CD4-positive, alpha-beta T cell treated with Interleukin-17A for 4 hours (primary cell): ENCODE measurements around the gene MED25.
A peak's percentile ranks its signal among the peaks of the same experiment; 100 is the strongest.

Experiments used
- DNase-seq: peaks from one replicate; pipeline ENCODE4 v3.0.0-alpha.2; 2020; ENCODE audit warnings: mixed read lengths

The MED25 gene

GRCh38 chr19:49817964-49818648 is at the start of gene MED25:
TSS of gene MED25 (plus strand) at chr19:49818289. CDS start at chr19:49818342, 53 bp downstream.
- peak; percentile 89 for DNase-seq

DNA sequence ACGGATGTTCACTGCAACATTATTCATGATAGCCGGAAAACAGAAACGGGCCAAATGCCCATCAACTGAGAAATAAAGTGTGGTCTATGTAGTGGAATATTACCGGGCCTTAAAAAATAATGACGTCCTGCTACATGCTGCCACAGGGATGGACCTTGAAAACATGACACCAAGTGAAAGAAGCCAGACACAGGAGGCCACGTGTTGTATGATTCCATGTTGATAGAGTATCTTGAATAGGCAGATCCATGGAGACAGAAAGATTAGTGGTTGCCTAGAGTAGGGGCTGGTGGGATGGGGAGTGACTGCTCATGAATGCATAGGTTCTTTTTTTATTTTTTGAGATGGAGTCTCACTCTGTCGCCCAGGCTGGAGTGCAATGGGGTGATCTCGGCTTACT is 47.6 kb upstream of the MED25 start:
- DNase-seq: no peak

- no peak for DNase-seq
Measured at GRCh38 chr19:49771674-49772139, 46.4 kb upstream of the MED25 start.

- DNase-seq: no peak
Measured at GRCh38 chr19:49772850-49773432, 45.1 kb upstream of the MED25 start.

- no peak for DNase-seq
Measured at GRCh38 chr19:49773663-49774350, 44.3 kb upstream of the MED25 start.

DNA sequence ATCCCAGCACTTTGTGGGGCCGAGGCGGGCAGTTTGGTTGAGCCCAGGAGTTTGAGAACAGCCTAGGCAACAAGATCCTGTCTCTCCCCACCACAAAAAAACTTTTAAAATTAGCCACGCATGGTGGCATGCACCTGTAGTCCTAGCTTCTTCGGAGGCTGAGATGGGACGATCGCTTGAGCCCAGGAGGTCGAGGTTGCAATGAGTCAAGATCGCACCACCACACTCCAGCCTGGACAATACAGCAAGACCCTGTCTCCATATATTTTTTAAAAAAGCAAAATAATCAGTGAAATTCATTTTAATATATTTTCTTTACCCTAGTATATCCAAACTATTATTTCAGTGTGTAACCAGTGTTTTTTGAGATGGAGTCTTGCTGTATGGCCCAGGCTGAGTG is 43.1 kb upstream of the MED25 start:
- no peak for DNase-seq

GRCh38 chr19:49775742-49776370 is 42.2 kb upstream of the MED25 start:
- DNase-seq: no peak

DNA sequence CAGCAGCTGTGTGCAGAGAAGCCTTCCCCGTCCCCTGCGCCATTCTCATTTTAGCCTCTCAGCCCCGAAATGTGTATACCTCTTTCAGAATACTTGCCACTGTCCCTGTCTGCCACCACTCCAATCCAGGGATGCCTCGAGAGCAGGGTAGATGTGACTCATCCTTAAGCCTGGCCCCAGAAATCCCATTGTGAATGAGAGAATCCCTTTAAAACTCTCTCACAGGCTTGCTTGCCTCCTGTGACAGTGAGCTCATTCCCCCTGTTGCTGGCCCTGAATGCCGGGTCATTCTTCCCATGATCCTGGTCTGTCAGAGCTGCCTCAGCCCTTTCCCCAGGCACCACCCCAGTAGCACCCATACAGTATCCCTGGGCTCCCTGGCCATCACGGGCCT is 41.7 kb upstream of the MED25 start:
- no peak for DNase-seq

- DNase-seq: no peak
Measured at GRCh38 chr19:49779731-49780555, 38.1 kb upstream of the MED25 start.

GRCh38 chr19:49780861-49781260 is 37.2 kb upstream of the MED25 start:
- no peak for DNase-seq

DNA sequence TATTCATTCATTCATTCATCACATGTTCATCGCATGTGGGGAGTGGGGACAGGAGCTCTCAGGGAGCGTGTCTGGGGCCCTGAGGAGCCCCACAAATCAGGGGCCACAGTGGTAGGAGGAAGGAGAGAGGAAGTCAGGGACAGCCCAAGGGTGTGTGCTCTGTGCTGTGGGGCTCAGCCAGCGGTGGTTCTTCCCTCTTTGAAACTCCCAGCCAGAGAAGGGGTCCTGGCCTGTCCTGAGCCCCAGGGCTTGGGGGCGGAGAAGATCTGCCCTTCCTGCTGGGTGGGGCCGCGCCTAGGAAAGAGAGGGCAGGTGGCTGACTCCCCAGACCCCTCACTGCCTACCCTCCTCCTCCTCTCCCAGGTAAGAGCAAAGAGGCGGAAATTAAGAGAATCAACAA is 36.7 kb upstream of the MED25 start:
- no peak for DNase-seq

DNA sequence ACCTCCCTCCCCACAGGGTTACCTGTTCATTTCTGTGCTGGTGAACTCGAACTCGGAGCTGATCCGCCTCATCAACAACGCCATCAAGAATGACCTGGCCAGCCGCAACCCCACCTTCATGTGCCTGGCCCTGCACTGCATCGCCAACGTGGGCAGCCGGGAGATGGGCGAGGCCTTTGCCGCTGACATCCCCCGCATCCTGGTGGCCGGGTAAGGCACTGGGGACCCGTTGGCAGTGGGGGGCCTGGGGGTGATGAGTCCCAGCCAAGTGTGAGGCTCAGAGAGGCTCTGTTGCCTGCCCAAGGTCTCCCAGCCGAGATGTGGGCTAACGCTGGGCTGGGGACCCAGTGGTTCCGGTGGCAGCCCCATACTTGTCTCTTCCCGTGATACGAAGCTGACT is 35.6 kb upstream of the MED25 start:
- no peak for DNase-seq

- no peak for DNase-seq
Measured at GRCh38 chr19:49786376-49786820, 31.7 kb upstream of the MED25 start.

DNA sequence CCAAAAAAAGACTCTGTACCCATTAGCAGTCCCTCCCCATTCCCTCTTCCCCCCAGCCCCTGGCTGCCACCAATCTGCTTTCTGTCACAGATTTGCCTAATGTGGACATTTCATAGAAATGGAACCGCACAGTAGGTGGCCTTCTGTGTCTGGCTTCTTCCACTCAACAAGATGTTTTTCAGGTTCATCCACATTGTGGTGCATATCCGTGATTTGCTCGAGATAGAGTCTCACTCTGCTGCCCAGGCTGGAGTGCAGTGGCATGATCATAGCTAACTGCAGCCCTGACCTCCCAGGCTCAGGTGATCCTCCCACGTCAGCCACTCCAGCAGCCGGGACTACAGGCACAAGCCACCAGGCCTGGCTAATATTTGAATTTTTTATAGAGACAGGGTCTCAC is 30.3 kb upstream of the MED25 start:
- DNase-seq: no peak

DNA sequence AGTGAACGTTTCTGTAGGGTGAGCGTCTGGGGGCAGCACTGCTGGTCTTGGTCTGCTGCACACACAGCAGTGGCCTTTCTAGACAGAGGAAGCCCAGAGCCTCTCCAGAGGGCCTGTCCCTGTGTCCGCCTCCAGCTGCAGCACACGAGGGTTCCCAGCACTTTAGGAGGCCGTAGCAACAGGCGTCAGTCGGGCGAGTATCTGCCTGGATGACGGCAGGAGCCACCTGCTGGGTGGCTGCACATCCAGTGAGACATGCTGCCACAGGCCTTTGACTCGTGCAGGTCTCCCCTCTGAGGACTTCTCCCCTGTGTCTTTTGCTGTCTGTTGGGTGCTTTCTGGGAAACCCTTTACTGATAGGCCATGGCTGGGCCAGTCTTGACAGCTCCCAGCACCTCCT is 29.2 kb upstream of the MED25 start:
- DNase-seq: no peak

DNA sequence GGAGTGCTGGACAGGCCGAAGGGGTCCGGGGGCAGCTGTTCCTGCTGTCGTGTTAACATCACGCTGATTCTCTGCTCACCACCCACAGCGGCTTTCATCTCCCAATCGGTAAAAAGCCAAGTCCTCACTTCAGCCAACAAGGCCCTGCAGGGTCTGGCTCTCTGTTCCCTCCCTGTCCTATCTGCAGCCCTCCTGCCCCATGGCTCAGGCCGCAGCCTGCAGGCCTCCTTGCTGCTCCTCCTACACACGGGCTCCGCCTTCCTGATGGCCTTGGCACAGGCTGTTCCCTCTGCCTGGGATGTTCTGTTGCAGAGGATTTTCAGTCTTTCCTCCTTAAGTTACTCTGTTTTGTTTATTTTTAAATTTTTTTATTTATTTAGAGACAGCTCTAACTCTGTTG is 27.2 kb upstream of the MED25 start:
- DNase-seq: no peak

GRCh38 chr19:49791776-49792445 is 26.2 kb upstream of the MED25 start:
- DNase-seq: no peak

DNA sequence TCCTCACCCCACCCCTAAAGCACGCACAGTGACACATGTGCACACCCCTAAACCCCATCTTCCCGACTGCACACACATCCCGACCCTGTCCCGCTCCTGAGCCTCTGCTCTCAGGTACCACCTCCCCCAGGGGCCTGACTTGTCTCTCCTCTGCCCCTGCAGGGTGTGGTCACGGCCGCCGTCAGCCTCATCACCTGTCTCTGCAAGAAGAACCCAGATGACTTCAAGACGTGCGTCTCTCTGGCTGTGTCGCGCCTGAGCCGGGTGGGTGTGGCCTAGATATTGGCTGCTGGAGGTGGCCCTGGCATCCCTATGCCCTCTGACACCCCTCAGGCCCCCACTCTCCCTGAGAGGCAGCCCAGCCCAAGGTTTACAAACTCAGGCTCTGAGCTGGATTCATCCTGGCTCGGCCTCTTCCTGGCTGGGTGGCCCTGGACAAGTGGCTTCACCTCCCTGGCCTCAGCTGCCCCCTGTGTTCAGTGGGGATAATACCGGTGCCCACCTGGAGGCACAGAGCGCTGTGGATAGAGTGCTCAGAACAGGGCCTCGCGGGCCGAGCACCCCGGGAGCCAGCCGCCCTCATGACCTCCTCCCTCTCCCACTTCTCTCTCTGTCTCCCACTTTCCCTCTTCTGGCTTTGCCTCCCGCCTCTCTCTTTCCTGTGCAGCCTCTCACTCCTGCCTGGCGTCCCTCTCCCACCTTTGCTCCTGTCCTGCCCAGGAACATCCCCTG is 25.1 kb upstream of the MED25 start:
- no peak for DNase-seq

GRCh38 chr19:49793561-49793840 is 24.6 kb upstream of the MED25 start:
- DNase-seq: no peak

DNA sequence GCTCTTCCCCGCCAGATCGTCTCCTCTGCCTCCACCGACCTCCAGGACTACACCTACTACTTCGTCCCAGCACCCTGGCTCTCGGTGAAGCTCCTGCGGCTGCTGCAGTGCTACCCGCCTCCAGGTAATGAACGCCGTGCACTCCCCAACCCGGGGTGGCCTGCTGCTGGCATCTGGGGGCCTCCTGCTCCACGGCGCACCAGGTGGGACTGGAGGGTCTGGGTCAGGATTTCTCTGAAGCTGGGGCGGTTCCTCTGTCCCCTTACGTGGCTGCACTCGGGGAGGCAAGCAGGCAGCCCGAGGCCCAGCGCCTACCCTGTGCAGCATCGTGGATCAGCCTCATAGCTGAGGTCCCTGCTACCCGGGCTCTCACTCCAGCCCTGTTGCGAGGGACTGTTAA is 22.5 kb upstream of the MED25 start:
- DNase-seq: no peak

- no peak for DNase-seq
Measured at GRCh38 chr19:49798574-49798973, 19.5 kb upstream of the MED25 start.
